ENCODE results near the gene SPACA4.
"Not testable (repeated sequence)": the region's sequence is repeated elsewhere in the genome, so short reads cannot be mapped to it uniquely, and the experiment has no call there.

SPACA4 gene

DNA sequence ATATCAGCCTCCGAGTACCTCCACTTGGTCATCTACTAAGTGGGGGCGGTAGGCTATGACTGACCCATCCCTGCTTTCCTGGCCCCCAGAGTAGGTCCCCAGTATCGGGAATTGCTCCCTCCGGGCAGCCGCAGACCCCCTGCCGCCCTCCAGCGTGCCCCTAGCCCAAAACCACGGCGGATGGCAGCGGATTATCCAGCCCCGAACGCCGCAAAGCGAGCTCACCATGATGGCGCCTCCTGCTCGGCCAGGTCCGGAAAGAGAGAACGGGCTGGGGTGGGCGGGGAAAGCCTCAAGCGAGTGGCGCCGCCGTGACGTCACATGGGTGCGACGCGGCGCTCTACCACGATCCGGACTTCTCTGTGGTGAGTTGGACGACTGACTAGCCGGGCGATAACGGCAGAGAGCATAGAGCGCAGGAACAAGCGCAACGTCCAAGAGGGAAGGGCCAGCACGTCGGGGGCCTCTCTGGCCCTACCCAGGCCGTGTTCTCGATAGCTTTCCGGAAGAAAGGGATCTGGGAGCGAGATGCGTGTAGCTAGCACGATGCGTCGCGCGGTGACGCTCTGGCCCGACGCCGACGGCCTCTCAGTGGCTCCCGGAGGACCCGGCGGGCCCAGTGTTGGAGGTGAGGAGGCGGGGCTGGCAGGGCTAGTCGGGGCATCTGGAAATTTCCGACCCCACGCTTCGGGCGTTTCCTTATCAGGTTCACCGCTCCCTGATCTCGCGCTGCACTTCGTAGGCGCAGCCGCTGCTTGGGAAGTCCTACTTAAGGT, 12.6 kb downstream of the SPACA4 start, which contains the start of the genes RPL18 and SPHK2:
TSS of gene RPL18 (minus strand) at position 263 of the 776 bp plus-strand sequence. CDS start at position 228, 35 bp downstream.
TSS of gene SPHK2 (plus strand) at position 591 of the 776 bp plus-strand sequence. CDS start 1,009 bp downstream, outside the sequence.
- DNase-seq (ENCODE audit: low read depth), result peak; percentile 100

GRCh38 chr19:48619692-48620585, 13.4 kb downstream of the SPACA4 start:
- DNase-seq (ENCODE audit: low read depth), result no peak

- no peak for DNase-seq (ENCODE audit: low read depth)
These were observed 17.1 kb downstream of the SPACA4 start for GRCh38 chr19:48623556-48624066.

- peak; percentile 96 for DNase-seq (ENCODE audit: low read depth)
These were observed 17.6 kb downstream of the SPACA4 start for GRCh38 chr19:48624067-48624594.

DNA sequence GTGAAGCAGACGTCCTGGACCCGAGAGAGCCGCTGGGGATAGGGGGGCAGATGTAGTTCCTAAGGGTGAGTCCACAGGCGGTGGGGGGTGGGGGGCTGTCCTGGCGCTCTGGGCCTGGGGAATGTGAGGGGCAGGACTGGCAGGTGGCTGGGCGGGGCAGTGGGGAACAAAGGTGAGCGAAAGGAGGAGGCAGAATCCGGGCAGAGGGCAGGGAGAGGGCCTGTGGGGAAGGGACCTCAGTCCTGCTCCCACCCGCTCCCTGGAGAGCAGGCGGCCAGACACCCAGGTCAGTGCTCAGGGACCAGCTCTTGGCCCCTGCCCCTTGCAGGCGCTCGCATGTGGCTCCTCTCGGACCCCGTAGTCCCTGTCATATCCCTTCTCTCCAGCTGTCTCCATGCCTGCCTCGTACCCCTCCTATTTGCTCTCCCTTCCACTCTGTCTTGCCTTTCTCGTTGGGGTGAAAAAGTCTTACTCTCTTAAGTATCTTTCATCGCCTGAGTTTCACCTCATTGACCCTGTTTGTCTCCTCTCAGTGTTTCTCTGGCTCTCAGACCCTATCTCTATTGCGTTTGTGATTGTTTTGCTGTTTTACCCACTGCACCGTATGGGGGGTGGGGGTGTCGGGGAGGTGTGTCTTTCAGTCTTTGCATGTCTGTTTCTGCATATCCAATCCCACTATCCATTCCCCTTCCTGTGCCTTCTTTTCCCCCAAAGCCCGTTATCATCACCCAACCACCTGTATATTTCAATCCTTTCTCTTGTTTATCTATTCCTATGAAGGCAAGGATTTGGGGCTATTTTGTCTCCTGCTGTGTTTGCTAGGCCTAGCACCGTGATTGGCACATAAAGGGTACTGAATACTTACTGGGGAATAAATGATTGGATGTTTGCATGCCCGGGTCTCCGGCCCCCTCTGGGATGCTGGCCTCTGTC, 18.5 kb downstream of the SPACA4 start:
- DNase-seq (ENCODE audit: low read depth), result no peak

DNA sequence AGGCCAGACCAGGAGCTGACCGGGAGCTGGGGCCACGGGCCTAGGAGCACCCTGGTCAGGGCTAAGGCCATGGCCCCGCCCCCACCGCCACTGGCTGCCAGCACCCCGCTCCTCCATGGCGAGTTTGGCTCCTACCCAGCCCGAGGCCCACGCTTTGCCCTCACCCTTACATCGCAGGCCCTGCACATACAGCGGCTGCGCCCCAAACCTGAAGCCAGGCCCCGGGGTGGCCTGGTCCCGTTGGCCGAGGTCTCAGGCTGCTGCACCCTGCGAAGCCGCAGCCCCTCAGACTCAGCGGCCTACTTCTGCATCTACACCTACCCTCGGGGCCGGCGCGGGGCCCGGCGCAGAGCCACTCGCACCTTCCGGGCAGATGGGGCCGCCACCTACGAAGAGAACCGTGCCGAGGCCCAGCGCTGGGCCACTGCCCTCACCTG, 19.4 kb downstream of the SPACA4 start:
- no peak for DNase-seq (ENCODE audit: low read depth)

DNA sequence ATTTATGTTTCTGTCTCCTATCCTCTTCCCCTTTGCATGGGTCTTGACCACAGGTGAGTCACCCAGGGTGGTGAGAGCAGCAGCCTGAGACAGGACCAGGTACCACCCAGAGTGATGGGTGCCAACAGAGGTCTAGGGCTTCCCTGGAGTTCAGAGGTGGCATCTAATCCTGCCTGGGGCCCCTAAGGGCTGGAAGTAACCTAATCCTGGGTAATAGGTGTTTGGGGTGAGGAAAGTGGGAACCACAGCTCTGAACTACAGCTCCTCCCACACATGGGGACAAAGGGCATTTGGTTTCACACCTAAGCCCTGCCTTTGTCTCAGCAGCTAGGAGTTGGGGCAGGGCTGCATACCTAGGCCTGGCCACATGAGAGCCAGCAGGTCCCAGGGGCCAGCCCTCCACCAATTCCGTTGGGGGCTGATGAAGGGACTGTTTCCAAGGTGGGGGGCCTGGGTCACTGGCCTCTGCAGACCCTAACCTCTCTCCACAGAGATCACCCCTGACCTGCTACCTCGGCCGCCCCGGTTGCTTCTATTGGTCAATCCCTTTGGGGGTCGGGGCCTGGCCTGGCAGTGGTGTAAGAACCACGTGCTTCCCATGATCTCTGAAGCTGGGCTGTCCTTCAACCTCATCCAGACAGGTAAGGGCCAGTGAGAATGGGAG, 20.8 kb downstream of the SPACA4 start:
- DNase-seq (ENCODE audit: low read depth), result no peak

DNA sequence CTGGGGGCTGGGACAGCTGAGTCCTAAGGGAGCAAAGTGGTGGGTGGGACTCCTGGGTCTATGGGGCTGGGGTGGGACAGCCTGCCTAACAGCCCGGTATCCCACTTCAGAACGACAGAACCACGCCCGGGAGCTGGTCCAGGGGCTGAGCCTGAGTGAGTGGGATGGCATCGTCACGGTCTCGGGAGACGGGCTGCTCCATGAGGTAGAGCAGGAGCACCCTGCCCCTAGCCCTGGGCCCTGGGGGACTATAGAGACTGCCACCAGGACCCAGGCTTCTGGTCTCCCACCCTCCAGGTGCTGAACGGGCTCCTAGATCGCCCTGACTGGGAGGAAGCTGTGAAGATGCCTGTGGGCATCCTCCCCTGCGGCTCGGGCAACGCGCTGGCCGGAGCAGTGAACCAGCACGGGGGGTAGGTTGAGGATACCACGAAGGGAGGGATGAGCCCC, 21.3 kb downstream of the SPACA4 start:
- DNase-seq (ENCODE audit: low read depth), result no peak

DNA sequence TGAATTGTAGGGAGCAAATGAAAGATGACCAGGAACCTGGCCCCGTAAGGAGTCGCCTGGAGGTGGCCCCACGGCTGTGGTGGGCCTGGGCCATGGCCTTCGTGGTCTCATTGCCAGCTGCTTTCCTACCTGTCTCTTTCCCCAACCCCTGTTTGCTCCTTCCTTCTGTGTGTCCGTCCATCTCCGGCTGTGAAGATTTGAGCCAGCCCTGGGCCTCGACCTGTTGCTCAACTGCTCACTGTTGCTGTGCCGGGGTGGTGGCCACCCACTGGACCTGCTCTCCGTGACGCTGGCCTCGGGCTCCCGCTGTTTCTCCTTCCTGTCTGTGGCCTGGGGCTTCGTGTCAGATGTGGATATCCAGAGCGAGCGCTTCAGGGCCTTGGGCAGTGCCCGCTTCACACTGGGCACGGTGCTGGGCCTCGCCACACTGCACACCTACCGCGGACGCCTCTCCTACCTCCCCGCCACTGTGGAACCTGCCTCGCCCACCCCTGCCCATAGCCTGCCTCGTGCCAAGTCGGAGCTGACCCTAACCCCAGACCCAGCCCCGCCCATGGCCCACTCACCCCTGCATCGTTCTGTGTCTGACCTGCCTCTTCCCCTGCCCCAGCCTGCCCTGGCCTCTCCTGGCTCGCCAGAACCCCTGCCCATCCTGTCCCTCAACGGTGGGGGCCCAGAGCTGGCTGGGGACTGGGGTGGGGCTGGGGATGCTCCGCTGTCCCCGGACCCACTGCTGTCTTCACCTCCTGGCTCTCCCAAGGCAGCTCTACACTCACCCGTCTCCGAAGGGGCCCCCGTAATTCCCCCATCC, 22.1 kb downstream of the SPACA4 start:
- no peak for DNase-seq (ENCODE audit: low read depth)

DNA sequence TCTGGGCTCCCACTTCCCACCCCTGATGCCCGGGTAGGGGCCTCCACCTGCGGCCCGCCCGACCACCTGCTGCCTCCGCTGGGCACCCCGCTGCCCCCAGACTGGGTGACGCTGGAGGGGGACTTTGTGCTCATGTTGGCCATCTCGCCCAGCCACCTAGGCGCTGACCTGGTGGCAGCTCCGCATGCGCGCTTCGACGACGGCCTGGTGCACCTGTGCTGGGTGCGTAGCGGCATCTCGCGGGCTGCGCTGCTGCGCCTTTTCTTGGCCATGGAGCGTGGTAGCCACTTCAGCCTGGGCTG, 22.7 kb downstream of the SPACA4 start:
- DNase-seq (ENCODE audit: low read depth), result no peak

DNA sequence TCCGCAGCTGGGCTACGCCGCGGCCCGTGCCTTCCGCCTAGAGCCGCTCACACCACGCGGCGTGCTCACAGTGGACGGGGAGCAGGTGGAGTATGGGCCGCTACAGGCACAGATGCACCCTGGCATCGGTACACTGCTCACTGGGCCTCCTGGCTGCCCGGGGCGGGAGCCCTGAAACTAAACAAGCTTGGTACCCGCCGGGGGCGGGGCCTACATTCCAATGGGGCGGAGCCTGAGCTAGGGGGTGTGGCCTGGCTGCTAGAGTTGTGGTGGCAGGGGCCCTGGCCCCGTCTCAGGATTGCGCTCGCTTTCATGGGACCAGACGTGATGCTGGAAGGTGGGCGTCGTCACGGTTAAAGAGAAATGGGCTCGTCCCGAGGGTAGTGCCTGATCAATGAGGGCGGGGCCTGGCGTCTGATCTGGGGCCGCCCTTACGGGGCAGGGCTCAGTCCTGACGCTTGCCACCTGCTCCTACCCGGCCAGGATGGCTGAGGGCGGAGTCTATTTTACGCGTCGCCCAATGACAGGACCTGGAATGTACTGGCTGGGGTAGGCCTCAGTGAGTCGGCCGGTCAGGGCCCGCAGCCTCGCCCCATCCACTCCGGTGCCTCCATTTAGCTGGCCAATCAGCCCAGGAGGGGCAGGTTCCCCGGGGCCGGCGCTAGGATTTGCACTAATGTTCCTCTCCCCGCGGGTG, 23.2 kb downstream of the SPACA4 start:
- no peak for DNase-seq (ENCODE audit: low read depth)

DNA sequence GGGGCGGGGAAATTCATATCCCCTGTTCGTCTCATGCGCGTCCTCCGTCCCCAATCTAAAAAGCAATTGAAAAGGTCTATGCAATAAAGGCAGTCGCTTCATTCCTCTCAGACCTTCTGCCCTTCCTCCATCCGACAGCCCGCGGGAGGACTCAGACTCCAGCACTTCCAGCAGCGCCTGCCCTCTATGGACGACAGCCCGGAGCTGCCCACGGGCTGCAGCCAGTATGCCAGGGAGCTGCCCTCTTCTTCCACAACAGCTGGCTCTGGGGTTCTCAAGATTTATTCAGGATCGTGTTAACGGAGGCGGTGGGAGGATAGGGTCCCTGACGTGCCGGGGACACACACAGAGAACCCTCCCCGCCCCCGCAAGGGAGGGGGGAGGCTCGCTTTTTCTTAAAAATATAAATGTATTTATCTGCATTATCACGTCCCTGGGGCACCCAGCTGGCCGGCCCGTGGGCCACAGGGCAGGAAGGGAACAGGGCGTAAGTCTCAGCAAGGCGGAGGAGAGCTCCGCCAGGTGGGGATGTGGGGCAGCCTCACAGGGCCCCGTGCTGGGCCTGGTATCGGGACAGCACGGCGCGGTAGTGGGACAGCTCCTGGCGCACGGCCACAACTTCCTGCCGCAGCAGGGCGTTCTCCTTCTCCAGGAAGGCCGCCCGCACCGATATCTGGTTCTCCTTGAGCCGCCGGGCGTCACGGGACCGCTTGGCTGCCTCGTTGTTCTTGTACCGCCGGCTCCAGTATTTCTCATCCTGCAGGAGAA, 23.9 kb downstream of the SPACA4 start:
- peak; percentile 74 for DNase-seq (ENCODE audit: low read depth)

DNA sequence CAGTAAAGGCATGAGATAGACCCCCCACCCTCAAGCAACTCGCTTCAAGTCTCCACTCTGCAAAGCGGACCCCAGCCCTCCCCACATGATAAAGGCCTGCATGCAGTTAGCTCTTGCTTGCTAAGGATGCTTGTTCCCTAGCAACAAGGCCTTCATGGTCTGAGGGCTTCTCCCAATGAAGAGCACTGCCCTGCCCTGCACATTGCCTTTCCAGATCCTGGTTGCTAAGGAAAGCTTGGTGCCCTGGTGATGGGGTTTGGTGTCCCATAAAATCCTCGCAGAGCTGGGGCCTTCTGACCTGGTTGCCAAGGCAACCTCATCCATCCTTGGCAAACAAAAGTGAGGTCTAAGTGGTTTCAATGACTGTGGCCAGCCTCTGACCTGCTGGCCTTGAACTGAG, 24.7 kb downstream of the SPACA4 start:
- no peak for DNase-seq (ENCODE audit: low read depth)

DNA sequence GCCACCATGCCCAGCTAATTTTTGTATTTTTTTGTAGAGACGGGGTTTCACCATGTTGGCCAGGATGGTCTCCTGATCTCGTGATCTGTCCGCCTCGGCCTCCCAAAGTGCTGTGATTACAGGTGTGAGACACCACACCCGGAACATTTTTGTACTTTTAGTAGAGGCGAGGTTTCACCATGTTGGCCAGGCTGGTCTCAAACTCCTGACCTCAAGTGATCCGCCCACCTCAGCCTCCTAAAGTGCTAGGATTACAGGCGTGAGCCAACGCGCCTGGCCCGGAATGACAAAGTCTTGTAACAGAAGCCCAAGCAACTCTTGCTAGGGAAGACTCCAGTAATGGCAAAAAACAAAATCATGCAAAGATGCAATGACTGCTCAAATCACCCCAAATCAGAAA, 25.7 kb downstream of the SPACA4 start:
- DNase-seq (ENCODE audit: low read depth), result not testable (repeated sequence)

GRCh38 chr19:48632692-48633147, 26.2 kb downstream of the SPACA4 start:
- DNase-seq (ENCODE audit: low read depth), result no peak

DNA sequence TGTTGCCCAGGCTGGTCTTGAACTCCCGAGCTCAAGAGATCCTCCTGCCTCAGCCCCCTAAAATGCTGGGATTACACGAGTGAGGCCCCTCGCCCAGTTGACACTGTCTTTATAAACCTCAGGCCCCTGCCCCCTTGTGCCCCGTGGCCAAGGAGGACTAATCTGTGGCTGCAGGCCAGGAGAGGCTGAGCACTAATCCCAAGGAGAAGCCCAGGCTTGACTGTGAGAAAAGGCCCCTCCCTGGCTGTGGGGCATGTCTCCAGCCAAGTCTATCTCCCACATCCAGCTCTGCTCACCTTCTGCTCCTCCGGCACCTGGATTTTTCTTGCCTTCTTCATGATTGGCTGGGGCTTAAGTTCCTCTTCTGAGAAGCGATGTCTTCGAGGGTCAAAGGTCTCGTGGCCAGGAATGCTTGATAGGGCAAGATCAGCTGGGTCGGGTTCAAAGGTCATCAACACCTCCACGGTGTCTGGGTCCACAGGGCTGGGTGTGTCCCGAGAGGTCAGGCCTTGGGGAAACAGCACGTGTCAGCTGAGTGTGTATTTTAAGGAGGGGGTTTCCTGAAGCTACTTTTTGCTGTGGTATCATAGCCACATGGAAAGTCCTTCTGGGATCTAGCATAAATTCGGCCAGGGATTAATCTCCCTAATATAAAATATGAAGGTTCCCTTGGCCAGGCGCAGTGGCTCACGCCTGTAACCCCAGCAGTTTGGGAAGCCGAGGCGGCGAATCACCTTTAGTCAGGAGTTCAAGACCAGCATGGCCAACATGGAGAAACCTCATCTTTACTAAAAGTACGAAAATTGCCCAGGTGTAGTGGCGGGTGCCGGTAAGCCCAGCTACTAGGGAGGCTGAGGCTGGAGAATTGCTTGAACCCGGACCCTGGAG, 26.9 kb downstream of the SPACA4 start:
- no peak for DNase-seq (ENCODE audit: low read depth)

GRCh38 chr19:48634036-48634342, 27.4 kb downstream of the SPACA4 start:
- DNase-seq (ENCODE audit: low read depth), result no peak

Data from CMK (cell line).